Neural crest cell (in vitro differentiated cells): Measurements from ENCODE around the gene COX7B2. TPM values are rescaled to one million over a fixed set of nuclear protein-coding genes. Genes with fewer than 3 reads are reported as not detected.

ENCODE experiments used
- DNase-seq: peaks from one replicate; pipeline ENCODE4 v3.0.0; 2021; ENCODE audit warnings: low read depth, mixed read lengths, low spot score
- H3K27ac Mint-ChIP-seq: one replicate; pipeline ENCODE4 v1.8.0; 2021; ENCODE audit warnings: mild to moderate bottlenecking, mixed read lengths; ENCODE audit not compliant: unreplicated experiment
- H3K27me3 Mint-ChIP-seq: 2 replicates; pipeline ENCODE4 v1.8.0; 2021; ENCODE audit warnings: low read depth, mild to moderate bottlenecking, mixed read lengths
- H3K36me3 Mint-ChIP-seq: 2 replicates; pipeline ENCODE4 v1.8.0; 2021; ENCODE audit warnings: low read depth, mild to moderate bottlenecking, mixed read lengths
- H3K4me1 Mint-ChIP-seq: 2 replicates; pipeline ENCODE4 v1.8.0; 2021; ENCODE audit warnings: mixed read lengths
- H3K4me3 Mint-ChIP-seq: one replicate; pipeline ENCODE4 v1.8.0; 2021; ENCODE audit warnings: mild to moderate bottlenecking, mixed read lengths
- H3K9me3 Mint-ChIP-seq: 2 replicates; pipeline ENCODE4 v1.8.0; 2021; ENCODE audit warnings: mixed read lengths
- CTCF ChIP-seq: fragments of 200-600 bp; sonication (generic); conservative IDR thresholded peaks from 2 replicates; pipeline ENCODE4 v1.5.0; 2021; ENCODE audit warnings: antibody characterized with exemption, mild to moderate bottlenecking
- total RNA-seq: library from RNA; stranded (reverse); gene quantifications from 2 replicates; pipeline ENCODE4 v1.2.1, GENCODE V29; 2021

The COX7B2 gene
- total RNA-seq, 1 donor from 2014 or later: not detected

DNA sequence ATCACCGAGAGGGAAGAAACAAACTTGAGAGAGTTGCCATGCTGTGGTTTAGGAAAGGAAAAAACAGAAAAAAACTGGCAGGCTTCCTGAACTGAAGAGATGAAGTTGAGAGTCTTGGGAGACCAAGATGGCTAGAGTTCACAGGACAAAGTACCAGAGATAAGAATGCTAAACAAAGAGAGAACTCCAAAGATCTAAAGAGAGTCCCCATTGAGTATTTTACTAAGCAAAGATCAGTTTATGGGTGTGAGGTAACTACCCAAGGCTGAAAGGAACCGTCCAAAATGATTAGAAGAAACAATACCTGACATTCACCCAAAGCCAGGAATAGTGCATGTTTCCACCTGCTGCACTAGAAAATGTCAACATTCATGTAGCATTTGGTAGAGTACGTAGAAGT, 21.8 kb upstream of the COX7B2 start:
- no peak for TF ChIP-seq CTCF
- Mint-ChIP-seq H3K4me1 (no peaks in the 10 kb centered on the region), H3K27me3 (peaks cover 71% of the 10 kb centered on the region), H3K4me3 (no peak overlapping the region), H3K9me3 (no peaks in the 10 kb centered on the region), H3K36me3 (no peaks in the 10 kb centered on the region), H3K27ac (no peak overlapping the region)
- DNase-seq: no peak

DNA sequence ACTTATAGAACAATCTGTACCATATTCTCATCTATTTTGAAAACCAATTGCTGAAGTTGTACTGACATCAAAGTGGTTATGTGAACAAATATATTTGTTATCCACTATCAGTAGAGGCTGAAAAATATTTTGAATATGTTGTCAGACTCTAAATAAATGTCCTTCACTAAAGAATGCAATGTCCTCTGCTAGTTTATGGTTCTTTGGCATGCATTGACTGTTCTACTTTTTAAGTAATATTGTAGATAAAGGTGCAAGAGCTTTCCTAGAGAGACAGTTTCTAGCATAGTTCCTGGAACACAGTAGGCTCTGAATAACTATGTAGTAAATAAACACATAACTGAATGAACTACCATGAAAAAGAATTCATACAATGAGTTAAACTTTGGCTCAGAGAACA, 18.2 kb upstream of the COX7B2 start:
- H3K27ac Mint-ChIP-seq: no peak overlapping the region
- no peak overlapping the region for H3K4me3 Mint-ChIP-seq

DNA sequence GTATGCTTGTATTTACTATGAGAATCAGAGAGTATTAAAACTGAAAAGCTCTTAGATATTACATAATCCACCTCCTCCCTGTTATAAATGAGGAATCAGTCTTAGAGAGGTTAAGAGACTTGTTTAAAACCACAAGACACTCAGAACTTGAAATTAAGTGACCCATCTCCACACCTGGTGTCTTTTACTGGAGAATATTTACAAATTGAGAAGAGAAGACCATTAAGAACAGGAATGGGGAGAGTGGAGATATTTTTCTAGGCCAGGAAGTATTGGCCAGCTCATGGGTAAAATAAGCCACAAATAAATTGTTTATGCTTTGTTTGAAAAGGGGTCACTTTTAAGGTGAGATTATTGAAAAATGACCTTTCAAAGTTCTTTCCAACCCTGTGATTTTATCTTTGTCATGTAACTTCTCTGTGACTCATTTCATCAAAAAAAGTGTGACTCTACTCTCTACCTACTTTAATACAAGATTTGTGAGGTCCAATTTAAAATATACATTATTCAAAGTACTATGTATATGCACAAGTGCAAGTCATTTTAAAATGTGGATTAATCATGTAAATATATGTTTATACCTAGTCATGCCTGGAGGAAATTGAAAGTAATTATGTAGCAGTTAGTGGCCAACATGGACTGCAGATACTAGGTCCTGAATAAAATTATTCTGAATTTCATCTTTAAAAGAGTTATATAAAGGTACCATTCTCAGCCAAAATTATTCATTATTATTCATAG, 15.9 kb upstream of the COX7B2 start:
- no peaks in the 10 kb centered on the region for H3K9me3 Mint-ChIP-seq
- no peaks in the 10 kb centered on the region for H3K4me1 Mint-ChIP-seq
- no peak for TF ChIP-seq CTCF
- H3K27ac Mint-ChIP-seq: no peak overlapping the region
- peaks cover 62% of the 10 kb centered on the region for H3K27me3 Mint-ChIP-seq
- DNase-seq: no peak
- no peak overlapping the region for H3K4me3 Mint-ChIP-seq
- H3K36me3 Mint-ChIP-seq: no peaks in the 10 kb centered on the region

More for the DNA sequence above, 18.2 kb upstream of the COX7B2 start:
- H3K27me3 Mint-ChIP-seq: peaks cover 75% of the 10 kb centered on the region
- DNase-seq: no peak
- H3K36me3 Mint-ChIP-seq: no peaks in the 10 kb centered on the region
- no peaks in the 10 kb centered on the region for H3K9me3 Mint-ChIP-seq
- TF ChIP-seq CTCF: no peak
- H3K4me1 Mint-ChIP-seq: no peaks in the 10 kb centered on the region

GRCh38 chr4:46922205-46922604, 13.2 kb upstream of the COX7B2 start:
- Mint-ChIP-seq H3K4me3 (no peak overlapping the region), H3K36me3 (no peaks in the 10 kb centered on the region), H3K4me1 (no peaks in the 10 kb centered on the region), H3K27me3 (peaks cover 51% of the 10 kb centered on the region), H3K9me3 (no peaks in the 10 kb centered on the region), H3K27ac (no peak overlapping the region)
- DNase-seq: no peak
- no peak for TF ChIP-seq CTCF

DNA sequence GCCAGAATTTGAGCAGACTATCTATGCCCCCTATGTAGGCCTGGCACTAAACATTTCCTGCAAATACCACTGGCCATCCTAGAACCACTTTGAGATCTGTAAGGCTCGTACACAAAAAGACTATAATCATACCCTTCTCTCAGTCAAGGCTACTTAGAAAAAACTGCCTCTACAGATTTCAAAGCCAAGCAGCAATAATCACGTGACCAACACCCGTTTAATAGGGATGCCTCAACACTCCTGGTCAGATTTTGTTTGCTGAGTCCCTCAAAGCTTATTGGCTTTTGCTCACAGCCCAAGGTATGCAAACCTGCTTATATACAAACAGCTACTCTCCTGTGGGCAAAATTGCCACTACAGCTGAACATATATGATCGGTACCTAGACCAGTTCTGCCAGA, 897 bp downstream of the COX7B2 start:
- H3K4me3 Mint-ChIP-seq: no peak overlapping the region
- H3K36me3 Mint-ChIP-seq: no peaks in the 10 kb centered on the region
- peaks cover 3% of the 10 kb centered on the region for H3K27me3 Mint-ChIP-seq
- TF ChIP-seq CTCF: no peak
- DNase-seq: no peak
- peaks cover 3% of the 10 kb centered on the region for H3K9me3 Mint-ChIP-seq
- no peaks in the 10 kb centered on the region for H3K4me1 Mint-ChIP-seq
- no peak overlapping the region for H3K27ac Mint-ChIP-seq
